Measurements from ENCODE around the gene FASTK.

FASTK gene

GRCh38 chr7:151100921-151101320 is 20.3 kb upstream of the FASTK start:
- no peak for DNase-seq (ENCODE audit: low read depth, low spot score)

- DNase-seq (ENCODE audit: low read depth, low spot score): no peak
These were observed 19.0 kb upstream of the FASTK start for GRCh38 chr7:151099486-151100211.

DNA sequence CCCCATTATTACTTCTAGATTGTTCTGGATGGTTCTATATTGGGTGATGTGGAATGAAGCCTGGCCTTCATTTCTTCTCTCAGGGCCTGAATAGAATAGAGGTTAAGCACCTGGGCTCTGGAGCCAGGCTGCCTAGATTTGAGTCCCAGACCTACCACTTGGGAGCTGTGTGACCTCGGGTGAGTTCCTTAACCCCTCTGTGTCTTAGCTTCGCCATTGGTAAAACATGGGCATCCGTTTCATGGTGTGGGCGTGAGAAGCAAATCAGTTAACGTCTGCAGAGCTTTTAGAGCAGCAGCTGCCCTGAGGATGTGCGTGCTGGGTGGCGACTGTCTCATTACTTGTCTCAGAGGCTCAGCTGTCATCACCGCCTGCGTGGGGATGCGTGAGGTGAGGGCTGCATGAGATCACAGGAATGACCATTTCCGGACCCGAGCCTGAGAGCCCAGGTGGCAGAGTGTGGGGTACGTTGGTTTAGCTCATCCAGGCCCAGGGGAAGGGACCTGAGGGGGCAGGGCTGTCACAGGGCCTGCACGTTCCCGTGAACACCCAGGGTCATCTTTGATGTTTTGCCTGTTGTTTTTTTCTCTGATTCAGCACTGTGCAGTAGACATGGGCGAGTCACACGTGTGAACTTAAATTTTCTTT is 15.3 kb upstream of the FASTK start:
- no peak for DNase-seq (ENCODE audit: low read depth, low spot score)

GRCh38 chr7:151095123-151095797 is 14.7 kb upstream of the FASTK start:
- DNase-seq (ENCODE audit: low read depth, low spot score): no peak

GRCh38 chr7:151094675-151095074 is 14.1 kb upstream of the FASTK start:
- no peak for DNase-seq (ENCODE audit: low read depth, low spot score)

- DNase-seq (ENCODE audit: low read depth, low spot score): no peak
These were observed 13.1 kb upstream of the FASTK start for GRCh38 chr7:151093748-151094147.

DNA sequence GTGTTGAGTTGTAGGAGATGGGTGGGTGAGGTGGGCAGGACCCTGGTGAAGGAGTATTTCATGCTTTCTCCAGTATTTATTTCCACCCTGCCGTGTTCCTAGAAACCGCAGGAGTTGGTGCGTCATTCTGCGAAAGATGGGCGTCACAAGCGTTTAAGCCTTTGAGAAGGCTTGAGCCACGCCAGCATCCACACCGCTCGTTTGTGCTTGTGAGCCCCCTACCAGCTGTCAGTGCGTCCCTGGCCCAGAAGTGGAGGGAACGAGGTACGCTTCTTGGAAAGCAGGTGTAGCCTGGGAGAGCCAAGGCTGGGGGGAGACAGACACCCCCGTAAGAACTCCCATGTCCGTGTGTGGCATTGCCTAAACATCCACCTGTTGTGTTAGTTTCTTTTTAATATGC is 11.4 kb upstream of the FASTK start:
- DNase-seq (ENCODE audit: low read depth, low spot score): no peak

DNA sequence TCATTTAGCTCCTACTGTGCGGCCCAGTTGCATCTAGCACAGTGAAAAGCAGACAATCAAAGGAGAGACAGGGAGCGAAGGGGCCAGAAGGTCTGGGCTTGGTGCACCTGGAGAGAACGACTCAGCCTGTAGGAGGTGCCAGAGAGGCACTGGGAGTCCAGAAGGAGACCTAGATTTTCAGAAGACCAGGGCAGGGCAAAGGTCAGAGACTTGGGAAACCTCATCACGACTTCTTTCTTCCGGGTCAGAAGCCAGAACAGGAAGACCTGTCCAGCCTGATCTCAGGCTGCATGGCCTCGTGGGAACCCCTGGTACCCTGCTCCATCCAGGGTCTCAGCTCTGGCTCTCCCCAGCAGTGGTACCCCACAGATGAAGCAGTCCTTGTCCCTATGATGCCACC is 10.8 kb upstream of the FASTK start:
- DNase-seq (ENCODE audit: low read depth, low spot score): no peak

DNA sequence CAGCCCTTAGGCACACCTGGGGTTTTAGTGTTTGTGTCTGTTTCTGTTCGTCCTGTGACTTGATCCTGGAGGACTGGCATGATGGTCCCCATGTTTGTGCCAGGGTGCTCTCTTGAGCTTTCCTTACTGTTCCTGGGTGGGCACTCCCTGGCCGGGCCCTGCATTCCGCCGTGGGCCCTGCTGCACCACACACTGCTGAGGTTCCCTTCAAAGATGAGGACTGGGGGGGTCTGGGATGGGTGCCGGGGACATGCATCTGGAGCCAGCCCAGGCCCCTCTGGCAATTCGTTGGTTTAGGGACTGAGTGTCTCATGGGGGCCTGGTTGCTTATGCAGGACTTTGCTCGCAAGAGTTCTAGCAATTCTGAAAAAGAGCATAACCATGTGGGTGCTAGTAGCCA is 10.4 kb upstream of the FASTK start:
- no peak for DNase-seq (ENCODE audit: low read depth, low spot score)

- DNase-seq (ENCODE audit: low read depth, low spot score): no peak
These were observed 9.5 kb upstream of the FASTK start for GRCh38 chr7:151089893-151090730.

GRCh38 chr7:151088856-151089699 is 8.5 kb upstream of the FASTK start:
- no peak for DNase-seq (ENCODE audit: low read depth, low spot score)

DNA sequence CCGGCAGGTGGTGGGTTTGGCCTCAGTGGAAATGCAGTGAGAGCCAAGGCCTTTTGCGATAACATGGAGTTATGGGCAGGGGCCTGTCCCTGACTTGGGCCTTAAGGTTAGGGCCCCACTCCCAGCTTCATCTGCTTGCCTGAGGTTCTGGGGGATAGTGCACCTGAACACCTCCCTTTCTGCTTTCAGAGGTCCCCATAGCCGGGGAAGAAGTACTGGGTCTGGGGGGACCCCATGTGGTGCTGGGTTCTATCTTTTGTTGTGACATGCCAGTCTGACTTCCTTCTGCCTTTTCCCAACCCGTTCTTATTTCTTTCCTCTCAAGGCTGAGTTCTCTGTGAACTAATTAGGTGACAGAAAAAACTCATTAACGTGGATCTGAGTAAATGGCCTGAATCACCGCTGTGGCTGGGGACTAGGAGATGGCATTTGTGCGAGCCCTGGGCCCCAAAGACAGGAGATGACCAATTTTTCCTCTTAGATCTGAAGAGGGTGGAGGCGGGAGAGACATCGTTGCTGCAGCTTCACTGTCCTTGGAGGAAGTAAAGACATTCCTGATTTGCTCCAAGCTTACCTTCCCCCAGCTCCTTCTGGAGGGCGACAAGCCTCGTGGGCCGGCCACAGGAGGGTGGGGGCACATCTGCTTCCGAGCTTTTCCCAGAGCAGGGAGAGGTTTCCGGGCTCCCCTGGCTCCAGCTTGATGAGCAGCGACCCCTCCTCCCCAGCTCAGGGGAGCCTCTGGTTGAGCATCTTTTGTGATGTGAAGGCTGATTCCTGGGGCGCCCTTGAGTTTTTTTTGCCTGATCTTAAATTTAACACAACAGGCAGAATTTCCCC is 7.6 kb upstream of the FASTK start:
- no peak for DNase-seq (ENCODE audit: low read depth, low spot score)

- DNase-seq (ENCODE audit: low read depth, low spot score): no peak
These were observed 6.8 kb upstream of the FASTK start for GRCh38 chr7:151087245-151088018.

DNA sequence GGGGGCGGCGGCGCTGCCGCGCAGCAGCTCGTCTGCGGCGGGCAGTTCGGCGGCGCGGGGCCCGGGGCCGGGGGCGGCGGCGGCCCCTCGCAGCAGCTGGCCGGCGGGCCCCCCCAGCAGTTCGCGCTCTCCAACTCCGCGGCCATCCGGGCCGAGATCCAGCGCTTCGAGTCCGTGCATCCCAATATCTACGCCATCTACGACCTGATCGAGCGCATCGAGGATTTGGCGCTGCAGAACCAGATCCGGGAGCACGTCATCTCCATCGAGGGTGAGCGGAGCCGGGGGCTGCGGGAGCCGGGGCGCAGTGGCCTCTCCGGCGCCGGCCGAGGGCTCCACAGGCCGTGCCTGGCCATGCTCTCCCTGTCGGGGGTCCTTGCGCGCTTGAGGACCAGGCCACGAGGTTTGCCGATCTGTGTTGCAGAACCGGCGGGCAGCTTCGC is 6.2 kb upstream of the FASTK start:
- no peak for DNase-seq (ENCODE audit: low read depth, low spot score)

DNA sequence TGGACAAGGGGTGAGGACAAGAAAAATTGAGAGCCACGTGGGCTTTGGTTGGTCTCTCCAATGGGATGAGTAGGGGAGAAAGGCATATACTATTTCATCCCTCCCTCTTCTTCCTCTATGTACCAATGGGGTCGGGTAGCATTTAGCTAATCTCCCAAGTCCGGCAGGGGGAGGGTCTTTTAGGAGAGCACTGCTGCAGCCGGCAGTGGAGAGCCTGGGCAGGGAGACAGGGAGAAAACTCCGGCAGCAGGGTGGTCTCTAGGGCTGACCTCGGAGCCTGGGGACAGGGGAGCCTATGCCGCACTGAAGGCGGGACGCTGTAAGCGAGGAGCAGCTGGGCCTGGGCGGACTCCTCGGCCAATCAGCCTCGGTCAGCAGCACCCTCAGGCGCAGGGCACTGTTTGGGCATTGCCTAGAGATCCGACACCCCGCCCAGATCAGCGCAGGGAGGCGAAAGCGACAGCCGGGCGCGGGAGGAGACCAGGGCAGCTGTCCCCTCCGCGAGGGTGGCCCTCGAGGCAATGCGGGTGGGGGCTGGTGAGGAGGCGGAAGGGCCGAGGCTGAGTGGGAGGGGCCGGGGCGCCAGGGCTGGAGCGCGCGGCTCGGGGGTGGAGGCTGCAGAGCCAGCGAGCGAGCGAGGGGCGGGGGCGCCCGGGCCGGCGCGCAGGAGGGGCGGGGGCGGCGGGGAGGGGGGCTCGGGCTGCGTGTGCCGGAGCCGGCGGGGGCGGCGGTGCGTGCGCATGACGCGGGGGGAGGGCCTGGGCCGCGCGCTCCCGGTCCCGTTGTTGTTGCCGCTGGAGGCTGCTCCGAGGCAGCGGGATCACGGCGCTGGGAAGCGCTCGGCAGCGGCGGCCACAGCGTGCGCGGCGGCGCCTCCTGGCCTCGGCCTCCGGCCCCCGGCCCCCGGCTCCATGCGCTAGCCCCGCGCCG is 5.3 kb upstream of the FASTK start, which contains the start of gene AGAP3:
Gene AGAP3, plus strand, starts transcription at position 785 of the 930 bp plus-strand sequence. CDS start 267 bp downstream, outside the sequence.
- DNase-seq (ENCODE audit: low read depth, low spot score): no peak

DNA sequence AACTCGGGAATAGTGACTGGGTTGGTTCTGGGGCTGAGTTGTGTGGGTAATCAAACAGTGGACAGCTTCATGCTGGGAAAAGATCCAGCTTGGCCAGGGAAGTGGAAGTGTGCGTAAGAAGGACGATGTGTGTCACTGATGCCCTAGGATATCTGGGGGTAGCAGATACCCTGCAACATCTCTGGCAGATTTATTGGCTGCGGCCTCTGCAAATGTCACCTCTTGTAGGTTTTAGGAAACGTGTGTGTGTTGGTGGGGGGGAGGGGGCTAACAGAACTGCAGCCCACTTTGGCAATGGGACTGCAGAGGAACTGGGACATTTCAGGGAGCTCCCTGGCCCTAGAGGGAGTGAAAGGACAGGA is 4.7 kb upstream of the FASTK start:
- DNase-seq (ENCODE audit: low read depth, low spot score): no peak

GRCh38 chr7:151083824-151084160 is 3.2 kb upstream of the FASTK start:
- no peak for DNase-seq (ENCODE audit: low read depth, low spot score)
